ENCODE data around the gene NTN4.
A peak's percentile ranks its signal among the peaks of the same experiment; 100 is the strongest.

The NTN4 gene

GRCh38 chr12:95809000-95809680 lies 18.6 kb upstream of the NTN4 start:
- no peaks in the 10 kb centered on the region for H3K9me3 Mint-ChIP-seq
- peaks cover 9% of the 10 kb centered on the region for H3K27me3 Mint-ChIP-seq
- no peak overlapping the region for H3K27ac Mint-ChIP-seq
- no peak overlapping the region for H3K4me3 Mint-ChIP-seq
- ATAC-seq (ENCODE audit: low read depth) (no peak), DNase-seq (ENCODE audit: low spot score in 2 of 2) (no peak)
- H3K4me1 Mint-ChIP-seq, result no peaks in the 10 kb centered on the region
- no peaks in the 10 kb centered on the region for H3K36me3 Mint-ChIP-seq

GRCh38 chr12:95808146-95808545 lies 17.6 kb upstream of the NTN4 start:
- H3K4me3 Mint-ChIP-seq, result no peak overlapping the region
- H3K36me3 Mint-ChIP-seq, result no peaks in the 10 kb centered on the region
- ATAC-seq (ENCODE audit: low read depth) (no peak), DNase-seq (ENCODE audit: low spot score in 2 of 2) (no peak)
- no peaks in the 10 kb centered on the region for H3K9me3 Mint-ChIP-seq
- peaks cover 8% of the 10 kb centered on the region for H3K27me3 Mint-ChIP-seq
- H3K27ac Mint-ChIP-seq, result no peak overlapping the region
- no peaks in the 10 kb centered on the region for H3K4me1 Mint-ChIP-seq

GRCh38 chr12:95805864-95806671 lies 15.5 kb upstream of the NTN4 start:
- Mint-ChIP-seq H3K36me3 (no peaks in the 10 kb centered on the region), H3K27ac (no peak overlapping the region), H3K9me3 (no peaks in the 10 kb centered on the region), H3K27me3 (peaks cover 8% of the 10 kb centered on the region), H3K4me1 (no peaks in the 10 kb centered on the region), H3K4me3 (no peak overlapping the region)
- DNase-seq (ENCODE audit: low spot score in 2 of 2), result no peak
- no peak for ATAC-seq (ENCODE audit: low read depth)

GRCh38 chr12:95804291-95804690 lies 13.7 kb upstream of the NTN4 start:
- H3K9me3 Mint-ChIP-seq, result no peaks in the 10 kb centered on the region
- H3K36me3 Mint-ChIP-seq, result no peaks in the 10 kb centered on the region
- no peak for ATAC-seq (ENCODE audit: low read depth)
- H3K4me3 Mint-ChIP-seq, result no peak overlapping the region
- H3K4me1 Mint-ChIP-seq, result no peaks in the 10 kb centered on the region
- H3K27me3 Mint-ChIP-seq, result peaks cover 8% of the 10 kb centered on the region
- no peak overlapping the region for H3K27ac Mint-ChIP-seq
- no peak for DNase-seq (ENCODE audit: low spot score in 2 of 2)

- Mint-ChIP-seq H3K27ac (no peak overlapping the region), H3K9me3 (no peaks in the 10 kb centered on the region), H3K36me3 (no peaks in the 10 kb centered on the region), H3K4me1 (no peaks in the 10 kb centered on the region), H3K4me3 (no peak overlapping the region), H3K27me3 (peaks cover 8% of the 10 kb centered on the region)
- no peak for DNase-seq (ENCODE audit: low spot score in 2 of 2)
- no peak for ATAC-seq (ENCODE audit: low read depth)
Observed at GRCh38 chr12:95803817-95804216, 13.3 kb upstream of the NTN4 start.

GRCh38 chr12:95802482-95803270 lies 12.1 kb upstream of the NTN4 start:
- DNase-seq (ENCODE audit: low spot score in 2 of 2) (no peak), ATAC-seq (ENCODE audit: low read depth) (no peak)
- Mint-ChIP-seq H3K27ac (no peak overlapping the region), H3K4me1 (no peaks in the 10 kb centered on the region), H3K36me3 (no peaks in the 10 kb centered on the region), H3K4me3 (no peak overlapping the region), H3K9me3 (peaks cover 2% of the 10 kb centered on the region), H3K27me3 (peaks cover 5% of the 10 kb centered on the region)

GRCh38 chr12:95796982-95797289 lies 6.4 kb upstream of the NTN4 start:
- no peak overlapping the region for H3K27ac Mint-ChIP-seq
- no peaks in the 10 kb centered on the region for H3K36me3 Mint-ChIP-seq
- peaks cover 11% of the 10 kb centered on the region for H3K27me3 Mint-ChIP-seq
- H3K4me1 Mint-ChIP-seq, result no peaks in the 10 kb centered on the region
- ATAC-seq (ENCODE audit: low read depth) (no peak), DNase-seq (ENCODE audit: low spot score in 2 of 2) (no peak)
- peaks cover 2% of the 10 kb centered on the region for H3K9me3 Mint-ChIP-seq
- H3K4me3 Mint-ChIP-seq, result no peak overlapping the region

GRCh38 chr12:95796225-95796981 lies 5.8 kb upstream of the NTN4 start:
- Mint-ChIP-seq H3K4me3 (no peak overlapping the region), H3K36me3 (no peaks in the 10 kb centered on the region), H3K4me1 (peaks cover 1% of the 10 kb centered on the region), H3K27ac (no peak overlapping the region), H3K27me3 (peaks cover 12% of the 10 kb centered on the region), H3K9me3 (peaks cover 2% of the 10 kb centered on the region)
- DNase-seq (ENCODE audit: low spot score in 2 of 2) (no peak), ATAC-seq (ENCODE audit: low read depth) (no peak)

GRCh38 chr12:95790917-95791849 lies 619 bp upstream of the NTN4 start:
- H3K27ac Mint-ChIP-seq, result peak overlapping the region; percentile 50
- H3K27me3 Mint-ChIP-seq, result peaks cover 20% of the 10 kb centered on the region
- peaks cover 13% of the 10 kb centered on the region for H3K4me1 Mint-ChIP-seq
- peak in 1 of 2 donors; percentile 44 for DNase-seq (ENCODE audit: low spot score in 2 of 2)
- H3K9me3 Mint-ChIP-seq, result no peaks in the 10 kb centered on the region
- ATAC-seq (ENCODE audit: low read depth), result peak; percentile 69
- H3K4me3 Mint-ChIP-seq, result peak overlapping the region; percentile 93
- no peaks in the 10 kb centered on the region for H3K36me3 Mint-ChIP-seq

GRCh38 chr12:95789126-95790032 lies 1.2 kb downstream of the NTN4 start:
- Mint-ChIP-seq H3K27me3 (peaks cover 22% of the 10 kb centered on the region), H3K27ac (no peak overlapping the region), H3K4me3 (peak overlapping the region; percentile 77), H3K4me1 (peaks cover 13% of the 10 kb centered on the region), H3K36me3 (no peaks in the 10 kb centered on the region), H3K9me3 (no peaks in the 10 kb centered on the region)
- ATAC-seq (ENCODE audit: low read depth) (no peak), DNase-seq (ENCODE audit: low spot score in 2 of 2) (peak in 1 of 2 donors; percentile 16)

GRCh38 chr12:95788637-95789036 lies 1.9 kb downstream of the NTN4 start:
- ATAC-seq (ENCODE audit: low read depth) (no peak), DNase-seq (ENCODE audit: low spot score in 2 of 2) (no peak)
- Mint-ChIP-seq H3K27ac (no peak overlapping the region), H3K4me1 (peaks cover 13% of the 10 kb centered on the region), H3K27me3 (peaks cover 20% of the 10 kb centered on the region), H3K9me3 (no peaks in the 10 kb centered on the region), H3K4me3 (no peak overlapping the region), H3K36me3 (no peaks in the 10 kb centered on the region)

- no peak overlapping the region for H3K27ac Mint-ChIP-seq
- H3K27me3 Mint-ChIP-seq, result peaks cover 18% of the 10 kb centered on the region
- no peak for ATAC-seq (ENCODE audit: low read depth)
- peaks cover 13% of the 10 kb centered on the region for H3K4me1 Mint-ChIP-seq
- H3K36me3 Mint-ChIP-seq, result no peaks in the 10 kb centered on the region
- no peaks in the 10 kb centered on the region for H3K9me3 Mint-ChIP-seq
- no peak overlapping the region for H3K4me3 Mint-ChIP-seq
- no peak for DNase-seq (ENCODE audit: low spot score in 2 of 2)
Observed at GRCh38 chr12:95787274-95787818, 3.2 kb downstream of the NTN4 start.

Measured in memory B cell (primary cell).